Right forelimb (tissue), 1 donor: ENCODE data around the gene WAPL.
"Not testable (repeated sequence)": the region's sequence is repeated elsewhere in the genome, so short reads cannot be mapped to it uniquely, and the experiment has no call there.

Experiments
- DNase-seq: peaks from one replicate; pipeline ENCODE4 v3.0.0-alpha.2; 2018

Gene WAPL

DNA sequence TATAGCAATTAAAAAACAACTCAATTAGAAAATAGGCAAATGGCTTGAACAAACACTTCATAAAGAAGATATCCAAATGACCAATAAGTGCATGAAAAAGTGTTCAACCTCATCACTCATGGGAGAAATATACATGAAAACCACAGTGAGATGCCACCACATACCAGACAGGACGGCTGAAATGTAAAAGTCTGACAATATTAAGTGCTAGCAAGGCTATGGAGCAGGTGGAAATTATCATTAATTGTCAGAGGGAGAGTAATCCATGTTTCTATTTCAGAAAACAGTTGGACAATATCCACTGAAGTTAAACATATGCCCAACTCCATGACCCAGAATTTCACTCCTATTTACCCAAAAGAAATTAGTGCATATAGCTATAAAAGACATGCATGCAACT, 112.4 kb downstream of the WAPL start:
- DNase-seq, result no peak

DNA sequence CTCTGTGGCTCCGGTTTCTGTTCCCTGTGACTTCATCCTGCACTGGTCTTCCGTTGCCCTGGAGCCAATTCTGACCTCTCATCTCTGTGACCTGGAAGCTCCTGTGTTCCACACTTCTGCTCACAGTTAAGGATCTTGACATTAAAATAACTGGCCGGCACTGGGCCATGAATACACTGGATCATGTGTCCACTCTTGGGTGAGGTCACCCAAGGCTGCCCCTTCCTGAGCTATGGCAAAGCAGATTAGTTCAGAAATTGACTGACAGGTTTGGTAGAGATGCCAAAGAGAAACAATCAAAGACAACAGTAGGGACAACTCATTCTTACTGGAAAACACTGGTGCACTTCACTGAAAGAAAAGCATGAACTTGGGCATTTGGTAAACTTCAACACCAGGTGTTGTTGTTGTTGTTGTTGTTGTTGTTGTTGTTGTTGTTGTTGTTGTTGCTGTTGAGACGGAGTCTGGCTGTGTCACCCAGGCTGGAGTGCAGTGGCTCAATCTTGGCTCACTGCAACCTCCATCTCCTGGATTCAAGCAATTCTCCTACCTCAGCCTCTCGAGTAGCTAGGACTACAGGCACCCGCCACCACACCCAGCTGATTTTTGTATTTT, 118.3 kb downstream of the WAPL start:
- no peak for DNase-seq

DNA sequence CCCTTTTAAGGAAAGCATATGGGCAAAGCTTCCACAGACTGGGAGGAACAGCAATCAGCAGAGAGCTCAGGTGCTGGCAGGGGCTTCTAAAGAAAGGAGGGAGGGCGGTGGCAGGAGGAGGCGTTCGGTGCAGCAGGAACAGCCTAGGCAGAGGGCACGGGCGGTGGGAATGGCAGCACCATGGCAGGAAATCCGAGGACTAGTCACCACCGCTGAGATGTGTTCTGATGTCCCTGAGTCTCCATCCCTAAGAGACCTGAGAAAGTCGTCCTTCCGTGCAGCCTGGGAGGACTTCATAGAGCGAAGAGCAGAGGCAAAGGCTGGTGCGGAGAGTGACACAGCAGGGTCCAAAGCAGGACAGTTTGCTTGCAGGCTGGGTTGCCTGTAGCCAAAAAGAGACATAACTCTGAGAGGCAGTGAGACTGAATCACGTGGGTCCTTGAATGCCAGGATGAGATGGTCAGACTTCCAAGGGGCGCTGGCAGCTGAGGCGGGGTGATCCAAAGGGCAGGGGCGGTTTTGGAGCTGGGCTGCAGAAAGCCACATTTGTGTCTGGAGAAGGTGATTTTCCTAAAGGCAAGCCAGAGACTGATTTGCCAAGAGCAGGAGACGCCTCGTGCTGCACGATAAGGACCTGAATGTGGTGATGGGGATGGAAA, 119.2 kb downstream of the WAPL start:
- DNase-seq, result no peak

GRCh38 chr10:86401588-86402282, 119.9 kb downstream of the WAPL start:
- no peak for DNase-seq

DNA sequence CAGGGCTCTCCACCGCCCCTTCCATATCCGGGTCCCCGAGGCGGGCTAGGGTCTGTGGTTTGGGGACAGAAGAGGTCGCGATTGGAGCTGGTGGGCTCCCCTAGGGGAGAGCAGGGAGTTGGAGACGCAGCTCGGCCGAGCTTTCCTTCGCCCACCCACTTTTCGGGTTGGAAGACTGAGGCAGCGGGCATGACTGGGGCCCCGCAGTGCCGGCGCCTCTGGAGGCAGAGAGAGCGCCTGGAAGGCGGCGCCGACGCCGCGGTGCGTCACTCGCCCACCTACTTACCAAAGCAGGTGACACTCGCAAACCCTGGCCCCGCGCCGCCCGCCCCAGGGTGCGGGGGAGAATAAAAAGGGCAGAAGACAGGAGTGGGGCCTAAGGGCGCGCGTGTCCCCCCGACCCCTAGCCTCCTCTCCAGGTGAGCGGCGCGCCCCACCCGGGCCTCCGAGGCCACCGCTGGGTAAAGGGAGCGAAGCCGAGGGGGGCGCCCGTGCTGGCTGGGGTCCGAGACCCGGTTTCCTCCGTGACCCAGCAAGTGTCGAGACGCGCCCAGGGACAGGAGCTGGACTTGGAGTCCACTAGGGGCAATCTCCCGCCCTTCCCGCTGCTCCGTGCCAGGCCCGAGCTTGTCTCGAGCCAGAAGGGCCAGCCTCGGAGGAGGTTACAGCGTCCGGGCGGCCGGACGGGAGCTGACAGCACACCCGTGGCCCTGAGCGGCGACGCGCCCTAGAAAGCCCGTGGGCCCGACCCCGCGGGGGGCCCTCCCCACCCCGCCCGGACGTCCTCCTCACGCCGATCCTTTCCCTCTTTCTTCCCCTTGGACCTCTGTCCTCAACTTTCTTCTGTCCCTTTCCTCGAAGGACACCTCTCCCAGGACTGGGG, 120.6 kb downstream of the WAPL start:
- peak; percentile 56 for DNase-seq

DNA sequence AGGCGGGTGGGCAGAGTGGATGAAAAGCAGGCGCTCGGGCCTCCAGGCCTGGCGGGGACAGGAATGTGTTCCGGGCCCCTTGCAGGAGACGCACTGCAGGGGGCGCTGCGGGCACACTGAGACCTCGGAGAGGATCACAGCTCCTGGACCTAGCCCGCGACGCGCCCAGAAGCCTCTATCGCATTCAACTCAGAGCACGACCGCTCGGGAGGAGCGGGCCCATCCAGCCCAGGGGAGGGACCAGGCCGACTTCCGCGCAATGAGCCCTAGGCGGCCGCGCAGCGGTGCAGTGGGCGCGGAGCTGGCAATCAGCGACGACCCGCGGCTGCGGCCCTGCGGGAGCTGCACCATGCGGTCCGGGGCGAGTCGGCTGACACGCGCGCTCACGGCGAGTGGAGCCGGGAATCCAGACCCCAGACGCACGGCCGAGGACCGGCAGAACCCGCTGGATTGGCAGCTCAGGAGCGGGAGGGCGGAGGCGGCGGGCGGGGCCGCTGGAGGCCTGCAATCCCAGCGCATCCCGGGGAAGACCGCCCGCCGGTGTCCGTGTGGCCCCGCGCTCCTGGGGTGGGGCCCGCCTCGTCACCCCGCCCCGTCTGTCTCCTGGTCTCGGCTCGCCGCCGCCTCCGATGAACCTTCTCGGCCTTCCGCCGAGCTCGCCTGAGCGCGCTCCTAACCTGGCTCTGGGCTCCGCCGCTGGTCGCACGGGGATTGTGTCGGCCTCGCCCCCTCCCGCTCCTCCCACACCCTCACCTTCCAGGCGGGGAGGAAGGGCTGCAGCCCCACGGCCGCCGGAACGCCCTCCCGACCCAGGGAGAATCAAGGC, 121.5 kb downstream of the WAPL start:
- peak; percentile 93 for DNase-seq

DNA sequence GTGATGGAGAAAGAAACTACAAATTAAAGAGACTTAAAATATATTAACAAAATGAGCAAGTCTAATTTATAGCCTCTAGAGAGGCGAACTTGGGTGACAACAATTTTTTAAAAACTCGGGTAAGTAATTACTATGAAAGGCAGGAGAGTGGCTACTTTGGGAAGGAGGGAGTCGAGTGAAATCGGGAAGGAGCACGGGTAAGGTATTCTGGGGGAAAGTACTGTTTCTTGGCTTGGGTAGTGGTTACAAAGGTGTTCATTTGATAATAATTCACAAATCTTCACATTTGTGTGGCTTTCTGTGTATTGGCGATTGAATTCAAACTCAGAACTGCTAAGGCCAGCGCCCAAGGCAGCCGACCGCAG, 122.1 kb downstream of the WAPL start:
- no peak for DNase-seq

DNA sequence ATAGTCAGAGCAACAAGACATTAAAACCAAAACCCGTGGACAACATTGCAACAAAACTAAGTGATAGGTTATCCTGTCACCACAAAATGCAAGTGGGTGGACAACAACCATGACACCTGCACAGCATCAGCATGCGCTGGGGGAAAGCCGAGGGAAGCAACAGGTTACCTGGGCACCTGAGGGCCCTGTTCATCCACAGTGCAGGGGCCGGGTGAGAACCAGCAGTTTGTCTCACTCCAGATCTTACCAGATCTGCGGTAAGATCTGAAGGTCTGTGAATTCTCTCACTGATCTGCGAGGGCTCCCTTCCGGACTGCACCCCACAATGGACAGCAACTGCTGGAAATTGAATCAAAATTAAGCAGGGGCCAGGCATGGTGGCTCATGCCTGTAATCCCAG, 124.5 kb downstream of the WAPL start:
- no peak for DNase-seq

DNA sequence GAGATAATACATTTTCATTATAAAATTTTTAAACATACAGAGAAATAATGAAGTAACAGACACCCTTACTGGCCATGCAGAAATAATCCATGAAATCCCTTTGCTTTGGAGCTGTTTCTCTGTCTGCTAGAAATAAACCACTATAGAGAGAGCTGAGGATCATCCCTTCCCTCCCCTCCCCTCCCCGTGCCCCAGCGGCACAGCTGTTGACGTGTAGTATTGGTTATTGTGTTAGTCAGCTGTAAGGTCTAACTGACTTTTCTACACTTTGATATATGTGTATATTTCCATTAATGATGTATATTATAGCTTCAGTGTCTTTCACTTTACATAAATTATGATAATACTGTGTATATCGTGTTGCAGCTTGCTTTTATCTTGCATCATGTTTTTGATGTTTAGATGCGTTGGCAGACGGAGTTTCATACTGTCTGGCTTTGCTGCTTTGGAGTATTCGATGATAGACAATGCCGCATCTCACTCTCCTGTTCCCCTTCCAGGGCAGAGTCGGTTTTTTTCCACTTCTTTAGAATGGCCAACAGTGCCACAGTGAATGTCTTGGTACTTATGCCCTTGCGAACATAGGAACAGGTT, 127.6 kb downstream of the WAPL start:
- DNase-seq, result no peak

DNA sequence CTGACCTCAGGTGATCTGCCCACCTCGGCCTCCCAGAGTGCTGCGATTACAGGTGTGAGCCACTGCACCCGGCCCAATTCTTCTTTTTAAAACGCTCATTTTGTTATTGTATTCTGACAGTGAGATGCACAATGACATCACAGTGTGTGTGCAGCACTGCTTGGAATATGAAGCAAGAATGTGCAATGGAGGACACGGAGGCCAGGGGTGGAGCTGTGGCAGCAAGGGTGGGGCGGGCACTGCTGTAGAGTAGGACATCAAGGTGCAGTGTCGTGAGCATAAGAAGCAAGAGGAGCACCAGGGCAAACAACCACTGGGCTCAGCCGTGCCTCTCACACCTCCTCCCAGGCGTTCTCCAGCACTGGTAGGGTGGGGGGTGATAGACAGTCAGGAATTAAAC, 128.2 kb downstream of the WAPL start:
- DNase-seq, result no peak

GRCh38 chr10:86392723-86393094, 128.9 kb downstream of the WAPL start:
- DNase-seq, result no peak

DNA sequence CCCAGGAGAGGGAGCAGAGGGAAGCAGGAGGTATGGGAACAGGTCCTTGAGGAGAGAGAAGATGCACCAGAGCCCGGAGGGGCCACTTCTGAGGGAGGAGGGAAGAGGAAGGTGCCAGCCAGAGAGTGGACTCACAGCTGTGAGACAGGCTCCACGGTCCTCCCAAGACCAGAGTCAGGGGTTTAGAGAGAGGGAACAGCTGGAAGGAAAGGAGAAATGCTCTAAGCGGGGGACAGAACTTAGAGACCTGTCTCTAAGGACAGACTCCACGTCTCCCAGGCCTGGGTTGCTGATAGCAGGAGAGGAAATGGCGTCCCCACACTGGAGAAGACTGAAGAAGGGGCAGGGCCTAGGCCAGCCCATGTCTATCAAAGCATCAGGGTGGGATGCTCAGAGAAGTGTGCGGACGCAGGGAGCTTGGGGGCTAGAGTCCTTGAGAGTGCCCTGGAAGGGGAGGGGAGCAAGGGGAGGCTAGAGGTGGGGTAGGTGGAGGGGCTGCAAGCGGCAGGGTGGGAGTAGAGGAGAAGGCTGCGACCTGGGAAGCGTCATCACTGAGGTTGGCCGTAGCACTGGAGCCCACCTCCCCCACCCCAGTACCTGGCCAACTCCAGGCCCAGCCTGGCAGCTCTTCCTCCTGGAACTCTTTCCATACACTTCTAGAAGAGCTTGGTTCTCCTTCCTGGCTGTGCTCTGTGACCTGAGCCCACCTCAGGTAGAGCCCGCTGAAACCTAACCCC, 129.4 kb downstream of the WAPL start:
- no peak for DNase-seq

DNA sequence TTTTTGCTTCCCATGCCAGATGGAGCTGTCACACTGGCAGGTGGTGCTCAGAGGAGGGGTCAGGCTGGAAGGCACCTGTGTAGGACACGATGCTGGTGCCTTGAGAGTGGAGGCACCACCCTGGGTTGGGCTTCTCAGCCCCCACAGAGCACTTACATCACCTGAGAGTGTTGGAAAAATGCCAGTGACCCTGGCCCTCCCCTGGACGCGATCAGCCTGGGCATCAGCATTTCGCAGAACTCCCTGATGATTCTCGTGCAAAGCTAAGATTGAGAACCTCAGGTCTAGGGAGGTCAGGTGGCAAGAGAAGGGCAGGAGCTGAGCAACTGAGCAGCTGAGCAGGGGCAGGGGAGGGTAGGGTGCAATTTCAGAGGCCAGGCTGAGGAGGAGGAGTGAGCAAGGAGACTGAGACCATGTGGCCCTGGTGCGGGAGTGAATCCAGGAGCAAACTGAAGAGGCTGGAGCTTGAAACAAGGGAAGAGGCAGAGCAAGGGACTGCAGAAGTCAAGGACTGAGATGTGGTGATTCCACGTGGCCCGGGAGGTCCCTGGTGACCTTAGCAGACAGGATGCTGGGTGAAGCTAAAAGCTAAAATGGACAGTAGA, 130.3 kb downstream of the WAPL start:
- no peak for DNase-seq

- DNase-seq, result no peak
These were observed 131.1 kb downstream of the WAPL start for GRCh38 chr10:86390337-86391120.

GRCh38 chr10:86389441-86390193, 132.0 kb downstream of the WAPL start:
- peak; percentile 58 for DNase-seq

- DNase-seq, result not testable (repeated sequence)
These were observed 132.5 kb downstream of the WAPL start for GRCh38 chr10:86389109-86389440.

- no peak for DNase-seq
These were observed 133.4 kb downstream of the WAPL start for GRCh38 chr10:86388119-86388704.

- no peak for DNase-seq
These were observed 134.3 kb downstream of the WAPL start for GRCh38 chr10:86387178-86387794.

DNA sequence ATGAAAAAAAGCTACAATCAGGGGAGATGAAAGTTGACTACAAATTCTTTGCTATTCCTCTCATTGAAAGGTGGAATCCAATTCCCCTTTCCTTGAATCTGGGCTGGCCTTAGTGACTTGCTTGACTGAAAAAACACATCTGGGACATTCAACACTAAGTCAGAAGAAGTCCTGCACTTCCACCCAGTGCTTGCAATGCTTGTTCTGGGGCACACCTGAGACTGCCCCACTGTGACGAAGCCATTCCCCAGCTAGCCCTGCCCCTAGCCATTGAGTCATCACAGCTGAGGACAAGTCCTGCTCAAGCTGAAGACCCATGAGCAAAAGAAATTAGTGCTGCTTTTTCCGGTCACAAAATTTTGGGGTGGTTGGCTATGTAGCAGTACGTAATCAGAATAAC, 135.8 kb downstream of the WAPL start:
- DNase-seq, result no peak
